GM18951 (cell line): ENCODE measurements around the gene ARTN.

ENCODE experiments used
- POLR2A ChIP-seq: IDR thresholded peaks from 4 replicates; pipeline ENCODE4 v1.6.1; 2011; ENCODE audit warnings: mild to moderate bottlenecking; ENCODE audit not compliant: insufficient read length, insufficient read depth; ENCODE audit errors: extremely low read depth
- in situ Hi-C: fragments of 300-500 bp; cut with MboI; formaldehyde crosslinking; loops from one replicate; pipeline ENCODE4 v1.12.0; 2022; ENCODE audit warnings: low sequenced_read_pairs, mixed read lengths, inconsistent platforms; ENCODE audit not compliant: unreplicated experiment

Gene ARTN, protein sequence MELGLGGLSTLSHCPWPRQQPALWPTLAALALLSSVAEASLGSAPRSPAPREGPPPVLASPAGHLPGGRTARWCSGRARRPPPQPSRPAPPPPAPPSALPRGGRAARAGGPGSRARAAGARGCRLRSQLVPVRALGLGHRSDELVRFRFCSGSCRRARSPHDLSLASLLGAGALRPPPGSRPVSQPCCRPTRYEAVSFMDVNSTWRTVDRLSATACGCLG

DNA sequence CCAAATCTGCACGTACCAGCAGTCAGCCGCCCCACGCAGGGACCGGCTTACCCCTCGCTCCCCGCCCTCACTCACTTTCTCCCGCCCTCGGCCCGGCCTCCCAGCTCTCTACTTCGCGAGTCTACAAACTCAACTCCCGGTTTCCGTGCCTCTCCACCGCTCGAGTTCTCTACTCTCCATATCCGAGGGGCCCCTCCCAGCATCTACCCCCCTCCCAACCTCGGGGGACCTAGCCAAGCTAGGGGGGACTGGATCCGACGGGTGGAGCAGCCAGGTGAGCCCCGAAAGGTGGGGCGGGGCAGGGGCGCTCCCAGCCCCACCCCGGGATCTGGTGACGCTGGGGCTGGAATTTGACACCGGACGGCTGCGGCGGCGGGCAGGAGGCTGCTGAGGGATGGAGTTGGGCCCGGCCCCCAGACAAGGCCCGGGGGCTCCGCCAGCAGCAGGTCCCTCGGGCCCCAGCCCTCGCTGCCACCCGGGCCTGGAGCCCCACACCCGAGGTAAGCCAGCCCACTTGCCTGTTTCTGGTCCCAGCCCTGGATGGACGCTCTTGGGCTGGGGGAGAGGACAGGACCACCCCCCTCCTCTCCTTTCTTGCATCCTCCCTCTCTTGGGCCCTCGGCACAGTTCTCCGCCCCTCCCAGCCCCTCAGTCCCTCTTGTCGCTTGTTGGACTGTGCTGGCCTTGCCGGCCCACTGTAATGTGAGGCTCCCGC lies at the start of gene ARTN:
Gene ARTN (plus strand): TSS at position 416 of the 715 bp plus-strand sequence. CDS start 1,856 bp downstream, outside the sequence.
- TF ChIP-seq POLR2A, result no peak
- in situ Hi-C loops, result loop anchor here (10.0 kb wide), 2 partner anchors 179 to 399 kb away; partner anchors contain the start of gene PTPRF

- TF ChIP-seq POLR2A, result no peak
- in situ Hi-C loops, result no loop called here
Observed at GRCh38 chr1:43885279-43885801, 48.3 kb upstream of the ARTN start.

GRCh38 chr1:43887748-43888147 lies 45.9 kb upstream of the ARTN start:
- TF ChIP-seq POLR2A, result no peak
- in situ Hi-C loops, result no loop called here

- in situ Hi-C loops, result no loop called here
- TF ChIP-seq POLR2A, result no peak
Observed at GRCh38 chr1:43890815-43891214, 42.8 kb upstream of the ARTN start.

- no peak for TF ChIP-seq POLR2A
Observed at GRCh38 chr1:43893006-43893405, 40.6 kb upstream of the ARTN start.

GRCh38 chr1:43898981-43899380 lies 34.6 kb upstream of the ARTN start:
- in situ Hi-C loops, result no loop called here
- TF ChIP-seq POLR2A, result no peak

More at GRCh38 chr1:43893006-43893405, 40.6 kb upstream of the ARTN start:
- in situ Hi-C loops, result no loop called here

GRCh38 chr1:43900386-43900785 lies 33.2 kb upstream of the ARTN start:
- in situ Hi-C loops, result no loop called here
- no peak for TF ChIP-seq POLR2A

DNA sequence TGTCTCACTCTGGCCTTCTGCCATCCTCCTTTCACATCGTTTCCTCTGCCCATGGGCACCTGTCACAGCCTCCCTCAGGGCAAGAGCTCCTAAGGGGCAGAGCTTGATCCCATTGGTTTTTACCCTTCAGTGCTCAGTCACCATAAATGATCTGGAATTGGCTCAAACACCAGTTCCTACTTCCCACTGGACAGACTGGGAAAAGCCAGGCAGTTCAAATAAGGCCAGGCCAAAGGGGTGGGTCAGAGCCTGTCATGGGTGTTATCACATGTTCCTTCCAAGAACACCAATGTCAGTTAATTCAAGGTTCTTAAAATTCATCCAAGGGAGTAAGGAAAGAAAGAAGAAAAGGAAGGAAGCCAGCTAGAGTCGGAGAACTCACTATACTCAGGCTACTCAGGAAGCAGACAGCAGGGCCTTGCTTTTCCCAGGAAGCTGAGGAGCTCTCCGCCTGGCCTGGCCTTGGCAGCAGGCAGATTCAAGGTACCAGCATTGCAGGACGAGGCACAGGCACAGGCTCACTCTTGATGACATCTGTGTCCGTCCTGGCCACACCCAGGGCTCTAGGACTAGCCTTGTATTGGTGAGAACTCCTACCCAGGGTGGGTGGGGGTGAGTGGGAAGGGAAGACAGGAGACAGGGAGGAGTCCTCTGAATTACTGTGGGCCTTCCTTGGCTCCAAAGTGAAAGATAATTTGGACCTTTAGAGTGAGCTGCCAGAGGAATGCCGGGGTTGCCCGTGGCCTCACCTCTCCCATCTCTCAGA lies 32.2 kb upstream of the ARTN start:
- in situ Hi-C loops, result no loop called here
- no peak for TF ChIP-seq POLR2A

GRCh38 chr1:43902058-43902831 lies 31.4 kb upstream of the ARTN start:
- TF ChIP-seq POLR2A, result no peak
- in situ Hi-C loops, result no loop called here

DNA sequence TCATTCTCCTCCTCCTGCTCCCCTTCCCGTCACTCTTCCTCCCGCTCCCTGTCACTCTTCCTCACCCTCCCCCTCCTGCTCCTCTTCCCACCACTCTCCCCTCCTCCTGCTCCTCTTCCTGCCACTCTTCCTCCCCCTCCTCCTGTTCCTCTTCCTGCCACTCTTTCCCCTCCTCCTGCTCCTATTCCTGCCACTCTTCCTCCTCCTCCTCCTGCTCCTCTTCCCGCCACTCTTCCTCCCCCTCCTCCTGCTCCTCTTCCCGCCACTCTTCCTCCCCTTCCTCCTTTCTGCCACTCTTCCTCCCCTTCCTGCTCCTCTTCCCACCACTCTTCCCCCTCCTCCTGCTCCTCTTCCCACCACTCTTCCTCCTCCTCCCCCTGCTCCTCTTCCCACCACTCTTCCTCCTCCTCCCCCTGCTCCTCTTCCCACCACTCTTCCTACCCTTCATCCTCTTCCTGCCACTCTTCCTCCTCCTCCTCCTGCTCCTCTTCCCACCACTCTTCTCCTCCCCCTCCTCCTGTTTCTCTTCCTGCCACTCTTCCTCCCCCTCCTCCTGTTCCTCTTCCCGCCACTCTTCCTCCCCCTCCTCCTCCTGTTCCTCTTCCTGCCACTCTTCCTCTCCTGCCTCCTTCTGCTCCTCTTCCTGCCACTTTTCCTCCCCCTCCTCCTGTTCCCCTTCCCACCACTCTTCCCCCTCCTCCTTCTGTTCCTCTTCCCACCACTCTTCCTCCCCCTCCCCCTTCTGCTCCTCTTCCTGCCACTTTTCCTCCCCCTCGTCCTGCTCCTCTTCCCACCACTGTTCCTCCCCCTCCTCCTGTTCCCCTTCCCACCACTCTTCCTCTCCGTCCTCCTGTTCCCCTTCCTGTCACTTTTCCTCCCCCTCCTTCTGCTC lies 28.7 kb upstream of the ARTN start:
- TF ChIP-seq POLR2A, result no peak
- in situ Hi-C loops, result no loop called here

DNA sequence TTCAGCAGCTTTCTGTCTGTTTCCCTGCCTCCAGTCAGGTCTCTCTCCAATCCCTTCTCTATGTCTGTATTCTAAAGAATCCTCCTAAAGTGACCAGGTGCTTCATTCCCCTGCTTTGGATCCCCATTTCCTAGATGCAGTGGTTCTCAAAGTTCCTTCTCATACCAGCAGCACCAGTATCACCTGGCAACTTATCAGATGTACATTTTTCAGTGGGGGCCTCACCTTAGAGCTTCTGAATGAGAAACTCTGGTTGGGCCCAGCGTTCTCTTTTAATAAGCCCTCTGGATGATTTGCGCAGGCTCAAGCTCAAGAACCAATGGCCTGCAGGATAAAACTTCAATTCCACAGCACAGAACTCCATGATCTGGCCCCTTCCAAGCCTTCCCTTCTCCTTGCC lies 25.4 kb upstream of the ARTN start:
- in situ Hi-C loops, result no loop called here
- TF ChIP-seq POLR2A, result no peak

- in situ Hi-C loops, result no loop called here
- no peak for TF ChIP-seq POLR2A
Observed at GRCh38 chr1:43908858-43909257, 24.7 kb upstream of the ARTN start.

DNA sequence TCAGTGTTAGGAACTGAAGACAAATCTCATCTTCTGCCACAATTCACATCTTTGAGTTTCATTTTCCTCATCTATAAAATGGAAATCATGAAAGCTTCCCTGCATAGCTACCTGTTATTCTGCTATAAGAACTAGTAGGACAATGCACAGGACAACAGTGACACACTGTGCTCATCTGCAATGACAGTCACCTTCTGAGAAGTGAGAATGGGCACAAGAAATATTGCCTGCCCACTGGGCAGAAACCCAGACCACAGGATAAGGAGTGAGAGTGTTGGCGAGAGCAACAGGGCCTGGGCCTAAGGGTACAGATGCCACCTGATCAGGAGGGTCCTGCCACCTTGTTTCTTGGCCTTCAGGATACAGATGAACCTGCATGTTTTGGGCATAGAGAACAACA lies 23.3 kb upstream of the ARTN start:
- in situ Hi-C loops, result no loop called here
- TF ChIP-seq POLR2A, result no peak
